ENCODE data around the gene WARS2.

WARS2 gene

GRCh38 chr1:119040906-119041305, 99.5 kb downstream of the WARS2 start:
- H3K36me3 ChIP-seq (ENCODE audit: insufficient read depth, low read length): no peaks in the 10 kb centered on the region
- peaks cover 14% of the 10 kb centered on the region for H3K4me1 ChIP-seq (ENCODE audit: control insufficient read depth, insufficient read depth, low read length, unreplicated experiment)
- no peak overlapping the region for H3K4me3 ChIP-seq (ENCODE audit: low read depth, low read length)
- no peak overlapping the region for H2AFZ ChIP-seq (ENCODE audit: low read length, unreplicated experiment)
- no peak overlapping the region for H3K27ac ChIP-seq (ENCODE audit: low read depth, low read length)
- no peaks in the 10 kb centered on the region for H3K79me2 ChIP-seq (ENCODE audit: control insufficient read depth, insufficient read depth, low read length, unreplicated experiment)
- no peaks in the 10 kb centered on the region for H3K27me3 ChIP-seq (ENCODE audit: insufficient read depth, low read length)

DNA sequence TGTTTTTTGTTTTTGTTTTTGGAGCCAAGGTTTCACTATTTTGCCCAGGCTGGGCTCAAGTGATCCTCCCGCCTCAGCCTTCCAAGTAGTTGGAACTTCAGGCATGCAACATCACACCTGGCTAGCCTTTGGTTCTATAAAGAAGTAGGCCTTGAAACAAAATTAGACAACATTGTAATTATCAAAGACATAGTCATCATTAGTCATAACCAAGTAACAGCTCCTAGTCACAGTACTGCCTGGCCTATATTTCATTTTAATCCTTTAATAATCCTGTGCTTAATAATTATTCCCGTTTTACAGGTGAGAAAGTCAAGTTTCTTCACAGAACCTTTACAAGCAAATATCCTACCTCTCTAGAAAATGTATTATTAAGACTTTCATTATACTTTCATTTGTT, 100.0 kb downstream of the WARS2 start:
- H3K27ac ChIP-seq (ENCODE audit: low read depth, low read length): no peak overlapping the region
- H3K79me2 ChIP-seq (ENCODE audit: control insufficient read depth, insufficient read depth, low read length, unreplicated experiment): no peaks in the 10 kb centered on the region
- H3K27me3 ChIP-seq (ENCODE audit: insufficient read depth, low read length): no peaks in the 10 kb centered on the region
- no peak overlapping the region for H3K4me3 ChIP-seq (ENCODE audit: low read depth, low read length)
- H2AFZ ChIP-seq (ENCODE audit: low read length, unreplicated experiment): no peak overlapping the region
- no peaks in the 10 kb centered on the region for H3K36me3 ChIP-seq (ENCODE audit: insufficient read depth, low read length)
- peaks cover 12% of the 10 kb centered on the region for H3K4me1 ChIP-seq (ENCODE audit: control insufficient read depth, insufficient read depth, low read length, unreplicated experiment)

DNA sequence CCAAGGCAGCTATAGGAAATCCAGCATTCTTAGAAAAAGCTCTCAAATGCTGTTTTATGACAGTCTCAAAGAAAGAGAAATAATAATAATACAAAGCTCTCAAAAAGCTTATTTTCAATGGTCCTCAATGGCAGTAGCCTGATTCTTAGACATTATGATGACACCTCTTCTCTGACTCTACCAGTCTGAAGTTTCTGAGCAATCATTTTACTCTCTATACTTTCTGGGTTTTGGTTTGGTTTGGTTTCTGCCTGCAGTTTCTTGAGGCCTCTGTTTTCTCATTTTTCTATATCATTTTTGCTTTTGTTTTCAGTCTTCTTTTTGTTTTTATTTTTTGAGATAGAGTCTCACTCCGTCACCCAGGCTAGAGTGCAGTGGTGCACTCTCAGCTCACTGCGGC, 102.1 kb downstream of the WARS2 start:
- no peaks in the 10 kb centered on the region for H3K79me2 ChIP-seq (ENCODE audit: control insufficient read depth, insufficient read depth, low read length, unreplicated experiment)
- no peak overlapping the region for H3K4me3 ChIP-seq (ENCODE audit: low read depth, low read length)
- H3K36me3 ChIP-seq (ENCODE audit: insufficient read depth, low read length): no peaks in the 10 kb centered on the region
- H3K27me3 ChIP-seq (ENCODE audit: insufficient read depth, low read length): no peaks in the 10 kb centered on the region
- peaks cover 12% of the 10 kb centered on the region for H3K4me1 ChIP-seq (ENCODE audit: control insufficient read depth, insufficient read depth, low read length, unreplicated experiment)
- no peak overlapping the region for H2AFZ ChIP-seq (ENCODE audit: low read length, unreplicated experiment)
- H3K27ac ChIP-seq (ENCODE audit: low read depth, low read length): no peak overlapping the region

- Histone ChIP-seq H3K4me3 (ENCODE audit: low read depth, low read length) (no peak overlapping the region), H3K4me1 (ENCODE audit: control insufficient read depth, insufficient read depth, low read length, unreplicated experiment) (no peaks in the 10 kb centered on the region), H3K27me3 (ENCODE audit: insufficient read depth, low read length) (no peaks in the 10 kb centered on the region), H3K79me2 (ENCODE audit: control insufficient read depth, insufficient read depth, low read length, unreplicated experiment) (no peaks in the 10 kb centered on the region), H3K27ac (ENCODE audit: low read depth, low read length) (no peak overlapping the region), H2AFZ (ENCODE audit: low read length, unreplicated experiment) (no peak overlapping the region), H3K36me3 (ENCODE audit: insufficient read depth, low read length) (0 out of 2 replicates have a peak, but pooled peaks cover 3% of the 10 kb centered on the region)
Observed at GRCh38 chr1:119034359-119034758, 106.1 kb downstream of the WARS2 start.

DNA sequence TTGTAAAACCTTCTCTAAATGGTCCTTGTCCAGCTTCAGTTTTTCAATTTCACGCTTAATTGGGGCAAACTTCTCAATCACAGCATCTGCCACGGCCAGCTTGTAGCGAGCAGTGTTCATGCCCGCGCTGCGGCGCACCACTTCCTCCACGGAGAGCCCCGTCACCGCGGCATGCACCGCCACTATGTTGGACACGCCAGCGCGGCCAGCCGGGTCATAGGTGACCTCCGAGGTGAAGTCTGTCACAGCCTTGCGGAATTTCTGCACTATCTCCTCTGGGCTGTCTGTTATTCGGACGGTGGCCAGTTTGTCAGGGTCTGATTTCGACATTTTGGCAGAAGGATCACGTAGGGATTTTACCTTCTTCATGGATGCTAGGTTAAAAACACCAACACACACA, 107.5 kb downstream of the WARS2 start:
- Histone ChIP-seq H3K4me1 (ENCODE audit: control insufficient read depth, insufficient read depth, low read length, unreplicated experiment) (peaks cover 4% of the 10 kb centered on the region), H3K4me3 (ENCODE audit: low read depth, low read length) (no peak overlapping the region), H3K36me3 (ENCODE audit: insufficient read depth, low read length) (0 out of 2 replicates have a peak, but pooled peaks cover 3% of the 10 kb centered on the region), H3K79me2 (ENCODE audit: control insufficient read depth, insufficient read depth, low read length, unreplicated experiment) (no peaks in the 10 kb centered on the region), H3K27ac (ENCODE audit: low read depth, low read length) (no peak overlapping the region), H2AFZ (ENCODE audit: low read length, unreplicated experiment) (no peak overlapping the region), H3K27me3 (ENCODE audit: insufficient read depth, low read length) (no peaks in the 10 kb centered on the region)

DNA sequence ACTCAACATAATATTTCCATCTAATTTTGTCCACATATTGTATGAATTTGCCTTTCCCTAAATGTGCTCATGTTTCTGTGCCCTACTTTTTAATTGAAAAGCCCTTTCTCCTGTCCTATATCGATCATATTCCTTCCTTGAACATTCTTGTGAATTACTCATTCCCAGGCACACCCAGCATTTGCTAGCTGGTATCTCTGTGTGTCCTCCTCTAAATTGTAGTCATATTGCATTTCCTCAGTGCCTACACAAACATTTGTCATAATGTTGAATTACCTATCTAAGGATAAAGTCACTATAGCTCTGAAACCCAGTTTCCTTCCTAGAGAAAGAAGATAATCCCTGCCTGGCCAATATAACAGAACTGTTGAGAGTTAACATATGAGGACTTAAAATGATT, 112.7 kb downstream of the WARS2 start:
- H3K79me2 ChIP-seq (ENCODE audit: control insufficient read depth, insufficient read depth, low read length, unreplicated experiment): no peaks in the 10 kb centered on the region
- H2AFZ ChIP-seq (ENCODE audit: low read length, unreplicated experiment): no peak overlapping the region
- peaks cover 11% of the 10 kb centered on the region for H3K4me1 ChIP-seq (ENCODE audit: control insufficient read depth, insufficient read depth, low read length, unreplicated experiment)
- H3K27me3 ChIP-seq (ENCODE audit: insufficient read depth, low read length): no peaks in the 10 kb centered on the region
- H3K36me3 ChIP-seq (ENCODE audit: insufficient read depth, low read length): no peaks in the 10 kb centered on the region
- no peak overlapping the region for H3K27ac ChIP-seq (ENCODE audit: low read depth, low read length)
- no peak overlapping the region for H3K4me3 ChIP-seq (ENCODE audit: low read depth, low read length)

DNA sequence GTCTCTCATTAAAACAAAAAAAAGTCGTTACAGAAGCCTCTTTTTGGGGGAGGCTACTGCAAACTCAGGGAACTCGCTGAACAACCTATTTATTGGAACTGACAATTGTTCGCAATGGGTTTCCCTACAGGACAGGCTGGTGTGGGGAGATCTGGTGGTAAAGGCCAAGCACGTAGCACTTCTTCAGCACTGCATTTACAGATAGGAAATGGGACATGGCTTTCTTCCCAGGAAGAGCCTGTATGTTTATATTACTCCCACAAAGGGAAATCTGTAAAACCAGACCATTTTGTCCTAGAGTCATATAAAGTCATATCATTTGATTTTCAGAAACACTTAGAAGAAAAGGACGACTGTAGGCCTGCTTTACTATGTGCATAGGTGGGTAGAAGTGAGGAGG, 113.5 kb downstream of the WARS2 start:
- H3K27me3 ChIP-seq (ENCODE audit: insufficient read depth, low read length): no peaks in the 10 kb centered on the region
- no peak overlapping the region for H2AFZ ChIP-seq (ENCODE audit: low read length, unreplicated experiment)
- H3K4me3 ChIP-seq (ENCODE audit: low read depth, low read length): no peak overlapping the region
- peaks cover 11% of the 10 kb centered on the region for H3K4me1 ChIP-seq (ENCODE audit: control insufficient read depth, insufficient read depth, low read length, unreplicated experiment)
- H3K79me2 ChIP-seq (ENCODE audit: control insufficient read depth, insufficient read depth, low read length, unreplicated experiment): no peaks in the 10 kb centered on the region
- H3K36me3 ChIP-seq (ENCODE audit: insufficient read depth, low read length): no peaks in the 10 kb centered on the region
- H3K27ac ChIP-seq (ENCODE audit: low read depth, low read length): no peak overlapping the region

DNA sequence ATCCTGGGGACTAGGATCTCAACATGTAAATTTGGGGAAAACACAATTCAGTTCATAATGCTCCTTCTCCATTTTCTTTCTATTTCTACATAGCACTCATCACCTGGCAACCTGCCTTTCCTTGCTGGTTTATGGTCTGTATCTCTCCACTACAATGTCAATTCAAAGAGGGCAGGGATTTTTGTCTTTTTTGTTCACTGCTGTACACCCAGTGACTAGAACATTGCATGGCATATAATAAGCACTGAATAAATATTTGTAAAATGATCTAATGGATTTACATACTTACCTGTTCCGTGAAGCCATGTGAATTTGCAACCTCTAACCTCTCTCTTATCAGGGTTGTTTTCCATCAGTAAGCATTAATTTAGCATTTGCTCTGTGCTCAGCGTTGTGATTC, 124.9 kb downstream of the WARS2 start:
- no peak overlapping the region for H2AFZ ChIP-seq (ENCODE audit: low read length, unreplicated experiment)
- no peak overlapping the region for H3K4me3 ChIP-seq (ENCODE audit: low read depth, low read length)
- H3K4me1 ChIP-seq (ENCODE audit: control insufficient read depth, insufficient read depth, low read length, unreplicated experiment): peaks cover 2% of the 10 kb centered on the region
- H3K36me3 ChIP-seq (ENCODE audit: insufficient read depth, low read length): no peaks in the 10 kb centered on the region
- H3K27ac ChIP-seq (ENCODE audit: low read depth, low read length): no peak overlapping the region
- H3K27me3 ChIP-seq (ENCODE audit: insufficient read depth, low read length): no peaks in the 10 kb centered on the region
- H3K79me2 ChIP-seq (ENCODE audit: control insufficient read depth, insufficient read depth, low read length, unreplicated experiment): no peaks in the 10 kb centered on the region

DNA sequence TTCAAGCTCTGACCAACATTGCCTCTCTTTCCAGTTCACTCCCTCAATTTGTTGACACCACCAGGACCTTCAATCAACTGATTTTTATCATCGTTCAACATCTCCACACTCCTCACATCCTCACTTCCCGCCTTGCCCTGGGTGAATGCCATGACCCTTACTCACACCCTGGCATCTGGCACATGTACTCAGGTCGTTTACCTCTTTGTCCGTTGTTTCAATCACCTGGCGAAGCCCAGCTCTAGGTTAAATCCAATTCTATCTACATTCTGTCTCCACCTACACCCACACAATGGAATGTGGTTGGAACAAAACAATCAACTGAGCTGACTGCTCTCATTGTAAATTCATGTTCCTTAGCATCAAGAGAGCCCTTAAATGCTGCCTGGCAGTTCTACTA, 128.1 kb downstream of the WARS2 start:
- Histone ChIP-seq H3K79me2 (ENCODE audit: control insufficient read depth, insufficient read depth, low read length, unreplicated experiment) (no peaks in the 10 kb centered on the region), H3K4me3 (ENCODE audit: low read depth, low read length) (no peak overlapping the region), H3K4me1 (ENCODE audit: control insufficient read depth, insufficient read depth, low read length, unreplicated experiment) (peaks cover 21% of the 10 kb centered on the region), H2AFZ (ENCODE audit: low read length, unreplicated experiment) (no peak overlapping the region), H3K27ac (ENCODE audit: low read depth, low read length) (no peak overlapping the region), H3K36me3 (ENCODE audit: insufficient read depth, low read length) (no peaks in the 10 kb centered on the region), H3K27me3 (ENCODE audit: insufficient read depth, low read length) (no peaks in the 10 kb centered on the region)

GRCh38 chr1:119011706-119012105, 128.7 kb downstream of the WARS2 start:
- Histone ChIP-seq H3K4me1 (ENCODE audit: control insufficient read depth, insufficient read depth, low read length, unreplicated experiment) (peaks cover 21% of the 10 kb centered on the region), H3K4me3 (ENCODE audit: low read depth, low read length) (no peak overlapping the region)

GRCh38 chr1:119011116-119011515, 129.3 kb downstream of the WARS2 start:
- Histone ChIP-seq H3K27ac (ENCODE audit: low read depth, low read length) (no peak overlapping the region), H3K27me3 (ENCODE audit: insufficient read depth, low read length) (no peaks in the 10 kb centered on the region), H2AFZ (ENCODE audit: low read length, unreplicated experiment) (no peak overlapping the region), H3K36me3 (ENCODE audit: insufficient read depth, low read length) (no peaks in the 10 kb centered on the region), H3K4me1 (ENCODE audit: control insufficient read depth, insufficient read depth, low read length, unreplicated experiment) (peaks cover 21% of the 10 kb centered on the region), H3K4me3 (ENCODE audit: low read depth, low read length) (no peak overlapping the region), H3K79me2 (ENCODE audit: control insufficient read depth, insufficient read depth, low read length, unreplicated experiment) (no peaks in the 10 kb centered on the region)

More at GRCh38 chr1:119011706-119012105, 128.7 kb downstream of the WARS2 start:
- H3K27me3 ChIP-seq (ENCODE audit: insufficient read depth, low read length): no peaks in the 10 kb centered on the region
- no peak overlapping the region for H3K27ac ChIP-seq (ENCODE audit: low read depth, low read length)
- no peak overlapping the region for H2AFZ ChIP-seq (ENCODE audit: low read length, unreplicated experiment)
- no peaks in the 10 kb centered on the region for H3K36me3 ChIP-seq (ENCODE audit: insufficient read depth, low read length)
- H3K79me2 ChIP-seq (ENCODE audit: control insufficient read depth, insufficient read depth, low read length, unreplicated experiment): no peaks in the 10 kb centered on the region
